Measurements from ENCODE around the gene RBMY1E.
"Not testable (repeated sequence)": the region's sequence is repeated elsewhere in the genome, so short reads cannot be mapped to it uniquely, and the experiment has no call there.

Gene RBMY1E

GRCh38 chrY:21917932-21918331, at the start of gene RBMY1E:
RBMY1E (minus strand) TSS chrY:21918032; CDS start chrY:21916054, 1,978 bp downstream.
- DNase-seq (ENCODE audit: low read depth, low spot score), result not testable (repeated sequence)

DNA sequence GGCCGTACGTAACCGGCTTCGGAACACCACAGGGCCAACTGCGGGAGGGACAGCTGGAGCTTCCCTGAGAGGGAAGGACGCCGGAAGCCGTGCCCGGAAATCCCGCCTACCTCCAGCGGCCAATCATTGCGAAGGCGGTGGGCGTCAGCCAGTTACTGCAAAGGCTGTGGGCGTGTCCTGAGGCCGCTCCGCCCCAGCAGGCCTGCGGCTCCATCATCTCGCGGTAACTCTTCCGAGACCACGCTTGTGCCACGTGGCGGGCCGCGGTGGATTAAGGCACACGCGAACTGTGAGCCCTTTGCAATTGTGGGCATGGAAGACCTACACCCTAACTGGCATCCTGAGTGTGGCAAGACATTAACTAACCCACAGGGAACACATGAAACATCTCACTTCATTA, 23.4 kb downstream of the RBMY1E start, which contains the start of gene RBMY1D:
Gene RBMY1D (minus strand): TSS at position 101 of the 400 bp plus-strand sequence. CDS start 2,013 bp downstream, outside the sequence.
- DNase-seq (ENCODE audit: low read depth, low spot score), result not testable (repeated sequence)

DNA sequence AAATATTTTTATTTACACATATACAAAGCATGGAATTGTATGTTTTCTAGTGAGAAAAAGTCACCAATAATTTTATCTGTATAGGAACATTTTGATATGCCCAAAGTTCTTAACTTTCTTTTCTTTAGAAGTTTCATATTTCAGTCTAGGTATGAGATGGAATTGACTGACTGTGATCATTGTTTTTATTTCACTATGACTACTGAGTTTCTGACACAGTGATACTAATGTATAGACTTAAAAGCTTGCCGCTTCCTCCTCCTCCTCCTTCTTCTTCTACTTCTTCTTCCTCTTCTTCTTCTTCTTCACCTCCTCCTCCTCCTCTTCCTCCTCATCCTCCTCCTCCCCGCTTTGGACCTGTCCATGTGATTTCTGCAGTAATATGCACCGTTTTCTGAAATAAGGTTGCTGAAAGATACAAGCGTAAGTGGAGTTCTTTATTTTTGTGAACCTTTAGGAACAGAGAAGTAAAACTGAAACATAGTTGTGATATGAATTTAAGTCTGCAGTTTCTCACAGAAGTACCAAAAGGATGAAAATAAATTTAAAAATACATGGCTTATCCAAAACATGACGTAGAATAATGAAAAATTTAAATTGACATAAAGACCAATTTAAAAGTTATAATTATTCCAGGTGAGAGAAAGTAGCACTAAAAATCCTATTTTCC, 48.3 kb downstream of the RBMY1E start:
- not testable (repeated sequence) for DNase-seq (ENCODE audit: low read depth, low spot score)
